ENCODE data around the gene LACTBL1.
"Not testable (repeated sequence)": the region's sequence is repeated elsewhere in the genome, so short reads cannot be mapped to it uniquely, and the experiment has no call there.

The LACTBL1 gene

GRCh38 chr1:22995774-22996173, 23.1 kb upstream of the LACTBL1 start:
- no peak for TF ChIP-seq CTCF (conservative IDR thresholded peaks at IDR 0.05; ENCODE audit: low read depth)
- DNase-seq (ENCODE audit: low spot score), result no peak
- no peak overlapping the region for H3K27ac ChIP-seq
- ChIA-PET CTCF (no interaction called here), POLR2A (ENCODE audit: low non-redundant PET) (no interaction called here)

- CTCF ChIA-PET; POLR2A ChIA-PET (ENCODE audit: low non-redundant PET); H3K27ac ChIP-seq; DNase-seq (ENCODE audit: low spot score): not testable (repeated sequence)
Measured at GRCh38 chr1:22993220-22993795, 20.6 kb upstream of the LACTBL1 start.

- H3K27ac ChIP-seq; CTCF ChIA-PET; DNase-seq (ENCODE audit: low spot score); POLR2A ChIA-PET (ENCODE audit: low non-redundant PET): not testable (repeated sequence)
Measured at GRCh38 chr1:22992384-22992783, 19.7 kb upstream of the LACTBL1 start.

- CTCF ChIA-PET, result interaction anchor here (0.6 kb wide), 1 partner anchor 46 kb away, joined by 3 read pairs; no protein-coding TSS in a partner anchor
- no peak for DNase-seq (ENCODE audit: low spot score)
- TF ChIP-seq CTCF (conservative IDR thresholded peaks at IDR 0.05; ENCODE audit: low read depth), result no peak
- POLR2A ChIA-PET (ENCODE audit: low non-redundant PET), result no interaction called here
- H3K27ac ChIP-seq, result no peak overlapping the region
Measured at GRCh38 chr1:22983944-22984343, 11.3 kb upstream of the LACTBL1 start.

GRCh38 chr1:22980471-22980790, 7.8 kb upstream of the LACTBL1 start:
- POLR2A ChIA-PET (ENCODE audit: low non-redundant PET), result not testable (repeated sequence)
- CTCF ChIA-PET, result interaction anchor here (0.6 to 0.7 kb wide), 2 partner anchors 194 to 296 kb away, joined by 3 to 4 read pairs; no protein-coding TSS in a partner anchor

GRCh38 chr1:22978299-22978698, 5.6 kb upstream of the LACTBL1 start:
- H3K27ac ChIP-seq, result peak overlapping the region; percentile 63
- POLR2A ChIA-PET (ENCODE audit: low non-redundant PET), result no interaction called here
- TF ChIP-seq CTCF (conservative IDR thresholded peaks at IDR 0.05; ENCODE audit: low read depth), result no peak
- DNase-seq (ENCODE audit: low spot score), result peak; percentile 80
- CTCF ChIA-PET, result interaction anchor here (1.1 kb wide), 1 partner anchor 207 kb away, joined by 3 read pairs; no protein-coding TSS in a partner anchor

More at GRCh38 chr1:22980471-22980790, 7.8 kb upstream of the LACTBL1 start:
- not testable (repeated sequence) for H3K27ac ChIP-seq; DNase-seq (ENCODE audit: low spot score)

GRCh38 chr1:22976461-22977243, 4.0 kb upstream of the LACTBL1 start:
- CTCF ChIA-PET, result interaction anchor here (0.5 to 0.9 kb wide), 5 partner anchors 13 to 207 kb away, joined by 3 to 5 read pairs (median 4); partner anchors contain the start of gene KDM1A
- H3K27ac ChIP-seq, result no peak overlapping the region; the same call in 1 of the 2 replicates

More at GRCh38 chr1:22976461-22977243, 4.0 kb upstream of the LACTBL1 start:
- POLR2A ChIA-PET (ENCODE audit: low non-redundant PET), result no interaction called here
- TF ChIP-seq CTCF (conservative IDR thresholded peaks at IDR 0.05; ENCODE audit: low read depth), result peak; percentile 89
- DNase-seq (ENCODE audit: low spot score), result peak; percentile 91
